Spleen (tissue), 11 donors: ENCODE measurements around the gene ZNF331. TPM values are rescaled to one million over a fixed set of nuclear protein-coding genes. Genes with fewer than 3 reads are reported as not detected.

Experiments used
- DNase-seq: peaks from one replicate; pipeline ENCODE4 v3.0.0-alpha.2; 2020
- H3K27ac ChIP-seq, 8 donors: fragments of 200-600 bp; sonication (generic) in 7 of 8; 1 replicate in 4 of 8; 2 replicates in 4 of 8; pipeline versions ENCODE4 v1.5.0 to v1.8.0; 2016 to 2021; ENCODE audit warnings: inconsistent platforms in 4 of 8, mild to moderate bottlenecking in 4 of 8, moderate library complexity in 1 of 8
- H3K27me3 ChIP-seq, 7 donors: fragments of 200-600 bp; sonication (generic) in 6 of 7; replicated peaks in 1 of 7; 1 replicate in 4 of 7; 2 replicates in 3 of 7; pipeline versions ENCODE4 v1.5.0 to v1.8.0; 2016 to 2021; ENCODE audit warnings: inconsistent platforms in 3 of 7, mild to moderate bottlenecking in 1 of 7
- H3K36me3 ChIP-seq, 6 donors: fragments of 200-600 bp; sonication (generic) in 5 of 6; 1 replicate in 4 of 6; 2 replicates in 2 of 6; pipeline versions ENCODE4 v1.5.0 to v1.8.0; 2016 to 2021; ENCODE audit warnings: inconsistent platforms in 2 of 6
- H3K4me1 ChIP-seq, 6 donors: fragments of 200-600 bp; sonication (generic) in 5 of 6; 1 replicate in 3 of 6; 2 replicates in 3 of 6; pipeline versions ENCODE4 v1.5.0 to v1.8.0; 2016 to 2021; ENCODE audit warnings: inconsistent platforms in 3 of 6
- H3K4me3 ChIP-seq, 8 donors: fragments of 200-600 bp; sonication (generic) in 7 of 8; 1 replicate in 4 of 8; 2 replicates in 4 of 8; pipeline versions ENCODE4 v1.5.0 to v1.8.0; 2016 to 2021; ENCODE audit warnings: inconsistent platforms in 4 of 8, mild to moderate bottlenecking in 4 of 8, moderate library complexity in 2 of 8
- H3K9me3 ChIP-seq, 8 donors: fragments of 200-600 bp; sonication (generic) in 7 of 8; 1 replicate in 4 of 8; 2 replicates in 4 of 8; pipeline versions ENCODE4 v1.5.0 to v1.8.0; 2016 to 2021; ENCODE audit warnings: inconsistent platforms in 4 of 8
- CTCF ChIP-seq, 11 experiments: fragments of 200-600 bp in 7 of 11; fragments of 450-650 bp in 4 of 11; sonication (generic) in 4 of 11; IDR thresholded peaks in 8 of 11; conservative IDR thresholded peaks in 3 of 11; 1 replicate in 7 of 11; 2 replicates in 4 of 11; pipeline versions ENCODE4 v1.4.0 to v1.8.0; 2016 to 2021; ENCODE audit warnings: antibody characterized with exemption in 11 of 11, inconsistent platforms in 4 of 11, mild to moderate bottlenecking in 1 of 11
- POLR2A ChIP-seq, 3 donors: fragments of 450-650 bp; IDR thresholded peaks; one replicate each; pipeline ENCODE4 v1.5.1; 2017; ENCODE audit warnings: antibody characterized with exemption in 3 of 3, mild to moderate bottlenecking in 1 of 3
- POLR2AphosphoS5 ChIP-seq, 3 donors: sonication (generic); formaldehyde crosslinking; IDR thresholded peaks; one replicate each; pipeline ENCODE4 v1.5.1; 2017; ENCODE audit warnings: antibody characterized with exemption in 3 of 3
- WGBS, 5 donors: extraction: QIAGEN DNeasy Blood & Tissue Kit in 3 of 5; methylation state at CpG; one replicate each; pipeline versions ENCODE4 v1.1.5 to v1.1.7; 2013 to 2018; 5-methylcytosine and 5-hydroxymethylcytosine counted together
- intact Hi-C: fragments of 100-400 bp; cut with DNase I; formaldehyde crosslinking; loops from one replicate; pipeline ENCODE4 v1.15.0; 2023; ENCODE audit warnings: low total_unique reads
- polyA plus RNA-seq, 3 donors: library from polyadenylated mRNA; stranded (reverse); fragments of 200-250 nt; gene quantifications; one replicate each; pipeline ENCODE4 v1.2.1, GENCODE V29; 2013
- total RNA-seq, 7 donors: library from RNA; depleted of rRNA in 3 of 7; stranded (reverse); fragments of >200 nt in 3 of 7; fragmentation: NEBNext Ultra II Directional in 4 of 7; extraction: Animal tissue kit (Norgen Biotek cat#: 25700) in 4 of 7; gene quantifications; one replicate each; pipeline versions ENCODE4 v1.1.0 to v1.2.1, GENCODE V29; 2016 to 2021
- donor health status: healthy with polysubstance abuse.
- donor health status: DM: no; HTN: no; CAD: no; lungs with moderate emphysema.
- donor health status: DM: no; HTN: no; CAD: no.
- donor health status: Bipolar disorder and iron deficiency.
- donor health status: healthy.
- donor health status: DM: no; HTN: no; CAD: no.
- donor health status: DM: yes; HTN: yes; CAD: no.

ZNF331 gene
- total and polyA plus RNA-seq, 10 donors = 9.4 to 31.1 (median 23.5) TPM

GRCh38 chr19:53552001-53552721 is 14.2 kb downstream of the ZNF331 start:
- peak overlapping the region in 1 of 8 donors; percentile 16 for H3K27ac ChIP-seq
- peaks cover 0 to 23% (median 3%) of the 10 kb centered on the region in 8 donors for H3K9me3 ChIP-seq
- intact Hi-C loops = no loop called here
- TF ChIP-seq POLR2A (IDR thresholded peaks at IDR 0.05) (no peak), POLR2AphosphoS5 (IDR thresholded peaks at IDR 0.05) (no peak), CTCF (IDR thresholded peaks at IDR 0.05 in 8 of 11, conservative IDR thresholded peaks at IDR 0.05 in 3 of 11) (no peak)
- no peaks in the 10 kb centered on the region for H3K27me3 ChIP-seq
- peaks cover 0 to 16% (median 9%) of the 10 kb centered on the region in 6 donors for H3K4me1 ChIP-seq
- no peak for DNase-seq
- WGBS, 5 donors = 89 to 94% (median 90%) methylated on average over 6 of the region's 6 CpGs
- H3K36me3 ChIP-seq = peaks cover 0 to 14% (median under 1%) of the 10 kb centered on the region in 6 donors
- H3K4me3 ChIP-seq = no peak overlapping the region

GRCh38 chr19:53553156-53553555 is 15.2 kb downstream of the ZNF331 start:
- peak overlapping the region in 2 of 8 donors; percentile 86 to 93 for H3K27ac ChIP-seq
- TF ChIP-seq CTCF (IDR thresholded peaks at IDR 0.05 in 8 of 11, conservative IDR thresholded peaks at IDR 0.05 in 3 of 11) (no peak), POLR2AphosphoS5 (IDR thresholded peaks at IDR 0.05) (no peak), POLR2A (IDR thresholded peaks at IDR 0.05) (no peak)
- H3K4me3 ChIP-seq = peak overlapping the region in 1 of 8 donors; percentile 82
- 85 to 92% (median 88%) methylated on average over 2 of the region's 2 CpGs for WGBS, 5 donors
- peaks cover 0 to 13% (median 3%) of the 10 kb centered on the region in 8 donors for H3K9me3 ChIP-seq
- peaks cover 0 to 20% (median 5%) of the 10 kb centered on the region in 6 donors for H3K36me3 ChIP-seq
- no peak for DNase-seq
- no peaks in the 10 kb centered on the region for H3K27me3 ChIP-seq
- H3K4me1 ChIP-seq = peaks cover 0 to 13% (median 9%) of the 10 kb centered on the region in 6 donors
- intact Hi-C loops = no loop called here

- Histone ChIP-seq H3K4me1 (peaks cover 0 to 13% (median 9%) of the 10 kb centered on the region in 6 donors), H3K36me3 (peaks cover 0 to 30% (median 8%) of the 10 kb centered on the region in 6 donors), H3K27me3 (no peaks in the 10 kb centered on the region), H3K4me3 (peak overlapping the region; percentile 44 to 82 (median 56)), H3K27ac (peak overlapping the region; percentile 63 to 93 (median 78)), H3K9me3 (peaks cover 0 to 9% (median under 1%) of the 10 kb centered on the region in 8 donors)
- WGBS, 5 donors = 35 to 65% (median 56%) methylated on average over 63 to 77 of the region's 77 CpGs
- intact Hi-C loops = no loop called here
- DNase-seq = peak; percentile 94
- TF ChIP-seq POLR2A (IDR thresholded peaks at IDR 0.05) (no peak), POLR2AphosphoS5 (IDR thresholded peaks at IDR 0.05) (peak; percentile 88 to 90 (median 88)), CTCF (IDR thresholded peaks at IDR 0.05 in 8 of 11, conservative IDR thresholded peaks at IDR 0.05 in 3 of 11) (peak in 1 of 11 experiments; percentile 10)
Observed at GRCh38 chr19:53553865-53554791, 16.2 kb downstream of the ZNF331 start.
